Gastrocnemius medialis (tissue), 4 donors: ENCODE results near the gene PGM1.

Source experiments
- CTCF ChIP-seq, 5 experiments: fragments of 450-650 bp in 3 of 5; fragments of 200-600 bp in 2 of 5; sonication (generic) in 2 of 5; IDR thresholded peaks in 4 of 5; conservative IDR thresholded peaks in 1 of 5; 1 replicate in 4 of 5; 2 replicates in 1 of 5; pipeline ENCODE4 v1.5.1; 2016 to 2019; ENCODE audit warnings: antibody characterized with exemption in 5 of 5, mild to moderate bottlenecking in 3 of 5, moderate library complexity in 3 of 5
- POLR2A ChIP-seq, 2 donors: fragments of 450-650 bp; IDR thresholded peaks; one replicate each; pipeline ENCODE4 v1.6.1; 2017; ENCODE audit warnings: antibody characterized with exemption in 2 of 2, mild to moderate bottlenecking in 2 of 2, moderate library complexity in 2 of 2

GRCh38 chr1:63626222-63626621, 33.0 kb downstream of the PGM1 start:
- TF ChIP-seq CTCF (IDR thresholded peaks at IDR 0.05 in 4 of 5, conservative IDR thresholded peaks at IDR 0.05 in 1 of 5) (no peak), POLR2A (IDR thresholded peaks at IDR 0.05) (no peak)
